ENCODE results near the gene SLC4A1. TPM values are rescaled to one million over a fixed set of nuclear protein-coding genes. Genes with fewer than 3 reads are reported as not detected.

The SLC4A1 gene
- total and polyA plus RNA-seq, 2 experiments from 2014 or later = not detected

- Histone ChIP-seq H3K4me1 (ENCODE audit: low read depth) (no peaks in the 10 kb centered on the region), H3K9me3 (ENCODE audit: low read depth) (no peaks in the 10 kb centered on the region), H3K27ac (no peak overlapping the region), H3K36me3 (no peaks in the 10 kb centered on the region), H3K27me3 (peaks cover 38% of the 10 kb centered on the region), H3K4me3 (no peak overlapping the region)
- no peak for DNase-seq (ENCODE audit: low read depth in 1 of 2, low spot score in 1 of 2)
- TF ChIP-seq CTCF (IDR thresholded peaks at IDR 0.05; ENCODE audit: low read depth, low read length) = no peak
Observed at GRCh38 chr17:44314031-44314430, 46.1 kb upstream of the SLC4A1 start.

GRCh38 chr17:44312396-44313104, 44.6 kb upstream of the SLC4A1 start:
- Histone ChIP-seq H3K4me1 (ENCODE audit: low read depth) (peaks cover 2% of the 10 kb centered on the region), H3K4me3 (no peak overlapping the region), H3K9me3 (ENCODE audit: low read depth) (no peaks in the 10 kb centered on the region), H3K27me3 (peaks cover 38% of the 10 kb centered on the region), H3K36me3 (no peaks in the 10 kb centered on the region), H3K27ac (no peak overlapping the region)
- TF ChIP-seq CTCF (IDR thresholded peaks at IDR 0.05; ENCODE audit: low read depth, low read length) = no peak
- DNase-seq (ENCODE audit: low read depth in 1 of 2, low spot score in 1 of 2) = no peak

GRCh38 chr17:44311562-44312181, 43.7 kb upstream of the SLC4A1 start:
- Histone ChIP-seq H3K27ac (no peak overlapping the region), H3K36me3 (no peaks in the 10 kb centered on the region), H3K4me3 (no peak overlapping the region), H3K4me1 (ENCODE audit: low read depth) (peaks cover 7% of the 10 kb centered on the region), H3K9me3 (ENCODE audit: low read depth) (no peaks in the 10 kb centered on the region), H3K27me3 (peaks cover 38% of the 10 kb centered on the region)
- TF ChIP-seq CTCF (IDR thresholded peaks at IDR 0.05; ENCODE audit: low read depth, low read length) = no peak
- DNase-seq (ENCODE audit: low read depth in 1 of 2, low spot score in 1 of 2) = no peak

- H3K4me1 ChIP-seq (ENCODE audit: low read depth) = peaks cover 7% of the 10 kb centered on the region
- no peaks in the 10 kb centered on the region for H3K9me3 ChIP-seq (ENCODE audit: low read depth)
- no peak for TF ChIP-seq CTCF (IDR thresholded peaks at IDR 0.05; ENCODE audit: low read depth, low read length)
- peaks cover 36% of the 10 kb centered on the region for H3K27me3 ChIP-seq
- no peak for DNase-seq (ENCODE audit: low read depth in 1 of 2, low spot score in 1 of 2)
- no peak overlapping the region for H3K4me3 ChIP-seq
- H3K27ac ChIP-seq = no peak overlapping the region
- H3K36me3 ChIP-seq = no peaks in the 10 kb centered on the region
Observed at GRCh38 chr17:44310609-44311376, 42.9 kb upstream of the SLC4A1 start.

- no peak for TF ChIP-seq CTCF (IDR thresholded peaks at IDR 0.05; ENCODE audit: low read depth, low read length)
- Histone ChIP-seq H3K9me3 (ENCODE audit: low read depth) (no peaks in the 10 kb centered on the region), H3K27me3 (peaks cover 31% of the 10 kb centered on the region), H3K4me1 (ENCODE audit: low read depth) (peaks cover 7% of the 10 kb centered on the region), H3K4me3 (no peak overlapping the region), H3K27ac (no peak overlapping the region), H3K36me3 (no peaks in the 10 kb centered on the region)
- no peak for DNase-seq (ENCODE audit: low read depth in 1 of 2, low spot score in 1 of 2)
Observed at GRCh38 chr17:44310188-44310587, 42.3 kb upstream of the SLC4A1 start.
